Activated CD4-positive, alpha-beta T cell treated with anti-CD3 and anti-CD28 coated beads for 36 hours (primary cell): ENCODE data around the gene MACROD2. TPM values are rescaled to one million over a fixed set of nuclear protein-coding genes. Genes with fewer than 3 reads are reported as not detected.

Experiments used
- ATAC-seq: fragments of 200-7000 bp; cut with Tn5 transposase; one replicate; pipeline ENCODE4 v1.10.0; 2021; ENCODE audit warnings: mild to moderate bottlenecking, moderate library complexity
- CTCF ChIA-PET: fragments of 350-600 bp; sonication (Branson Sonifier 250); formaldehyde crosslinking; loops from one replicate; lab custom pipeline; 2021; ENCODE audit warnings: antibody characterized with exemption; lab: Charles Lee
- POLR2A ChIA-PET: fragments of 350-600 bp; sonication (Branson Sonifier 250); formaldehyde crosslinking; loops from one replicate; lab custom pipeline; 2021; ENCODE audit warnings: antibody characterized with exemption, inconsistent platforms; lab: Charles Lee
- DNase-seq: peaks from one replicate; pipeline ENCODE4 v3.0.0-alpha.2; 2020
- H3K27ac Mint-ChIP-seq: one replicate; pipeline ENCODE4 v1.8.0; 2021; ENCODE audit warnings: mixed read lengths
- H3K27me3 Mint-ChIP-seq: one replicate; pipeline ENCODE4 v1.8.0; 2021; ENCODE audit warnings: mixed read lengths
- H3K36me3 Mint-ChIP-seq: one replicate; pipeline ENCODE4 v1.8.0; 2021; ENCODE audit warnings: low read depth, mixed read lengths
- H3K4me1 Mint-ChIP-seq: one replicate; pipeline ENCODE4 v1.8.0; 2021; ENCODE audit warnings: mixed read lengths
- H3K4me3 Mint-ChIP-seq: one replicate; pipeline ENCODE4 v1.8.0; 2021; ENCODE audit warnings: mild to moderate bottlenecking, moderate library complexity, mixed read lengths
- H3K9me3 Mint-ChIP-seq: one replicate; pipeline ENCODE4 v1.8.0; 2021; ENCODE audit warnings: low read depth, mixed read lengths
- intact Hi-C, 2 experiments: fragments of 100-400 bp; cut with DNase I in 1 of 2; cut with micrococcal nuclease in 1 of 2; formaldehyde crosslinking; loops; one replicate each; pipeline versions ENCODE4 v1.14.2 to v1.15.1; 2022 to 2024; cut with DNase I, micrococcal nuclease
- total RNA-seq, 2 experiments: library from RNA; stranded (reverse); gene quantifications; one replicate each; pipeline ENCODE4 v1.2.3, GENCODE V29; 2021

MACROD2 gene
- total RNA-seq, 2 experiments from 2014 or later: not detected

DNA sequence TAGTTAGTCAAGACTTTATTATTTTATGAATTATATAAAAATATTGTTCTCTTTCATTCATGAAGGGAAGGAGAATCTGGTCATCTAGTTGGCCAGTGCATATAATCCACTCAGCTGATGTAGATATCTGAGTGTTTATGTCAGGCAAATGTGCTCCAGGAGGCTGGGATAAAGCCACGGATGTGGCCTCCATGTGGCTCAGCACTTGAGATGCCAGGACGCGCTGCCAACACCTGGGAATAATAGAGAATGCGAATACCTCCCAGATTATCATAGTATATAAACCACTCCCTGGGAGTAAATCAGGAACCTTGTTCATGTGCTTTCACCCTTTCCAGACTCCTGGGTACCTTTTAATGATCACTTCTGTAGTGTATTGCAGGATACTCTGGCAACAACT, 1571.9 kb downstream of the MACROD2 start:
- ATAC-seq (no peak), DNase-seq (no peak)
- ChIA-PET POLR2A (no interaction called here), CTCF (no interaction called here)
- intact Hi-C loops: no loop called here
- Mint-ChIP-seq H3K27me3 (no peaks in the 10 kb centered on the region), H3K36me3 (no peaks in the 10 kb centered on the region), H3K4me3 (no peak overlapping the region), H3K9me3 (no peaks in the 10 kb centered on the region), H3K27ac (no peak overlapping the region), H3K4me1 (no peaks in the 10 kb centered on the region)

DNA sequence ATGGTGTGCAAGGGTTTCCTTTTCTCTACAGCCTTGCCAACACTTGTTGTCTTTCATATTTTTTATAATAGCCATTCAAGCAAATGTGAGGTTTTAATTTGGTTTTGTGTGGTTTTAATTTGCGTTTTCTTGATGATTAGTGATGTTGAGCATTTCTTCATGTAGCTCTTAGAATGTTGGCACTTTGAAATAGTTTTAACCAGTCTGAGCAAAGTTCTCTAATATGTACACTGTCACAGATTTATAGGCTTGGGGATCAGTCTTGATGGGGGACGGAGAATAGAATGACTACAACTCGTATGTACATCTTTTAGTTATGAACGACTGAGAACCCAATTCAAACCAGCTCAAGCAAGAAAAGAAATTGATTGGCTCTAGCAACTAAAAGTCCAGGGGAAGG, 1574.8 kb downstream of the MACROD2 start:
- Mint-ChIP-seq H3K27me3 (no peaks in the 10 kb centered on the region), H3K9me3 (no peaks in the 10 kb centered on the region), H3K4me3 (no peak overlapping the region), H3K27ac (no peak overlapping the region), H3K4me1 (no peaks in the 10 kb centered on the region), H3K36me3 (no peaks in the 10 kb centered on the region)
- no peak for DNase-seq
- no peak for ATAC-seq
- intact Hi-C loops: no loop called here
- POLR2A ChIA-PET: no interaction called here
- CTCF ChIA-PET: no interaction called here

DNA sequence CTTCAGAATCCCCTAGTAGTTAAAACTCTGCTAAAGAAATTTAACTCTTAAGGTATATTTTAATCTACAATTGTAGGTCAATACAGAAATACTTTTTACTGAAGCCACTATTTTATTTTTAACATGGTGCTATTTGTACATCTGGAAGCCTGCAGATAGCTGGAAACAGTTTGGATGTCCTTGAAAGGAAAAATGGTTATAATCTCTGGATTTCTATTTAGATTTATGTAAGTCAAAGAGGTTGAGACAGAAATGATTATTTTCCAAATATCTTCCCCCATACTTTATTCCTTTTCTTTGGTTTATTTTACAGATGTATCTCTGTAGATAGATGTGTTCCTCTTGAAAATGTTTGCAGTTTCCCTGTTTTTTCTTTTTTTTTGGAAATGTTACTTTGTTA, 1575.7 kb downstream of the MACROD2 start:
- Mint-ChIP-seq H3K9me3 (no peaks in the 10 kb centered on the region), H3K36me3 (no peaks in the 10 kb centered on the region), H3K27ac (no peak overlapping the region), H3K27me3 (no peaks in the 10 kb centered on the region), H3K4me1 (no peaks in the 10 kb centered on the region), H3K4me3 (no peak overlapping the region)
- ChIA-PET CTCF (no interaction called here), POLR2A (no interaction called here)
- ATAC-seq (no peak), DNase-seq (no peak)
- intact Hi-C loops: no loop called here

DNA sequence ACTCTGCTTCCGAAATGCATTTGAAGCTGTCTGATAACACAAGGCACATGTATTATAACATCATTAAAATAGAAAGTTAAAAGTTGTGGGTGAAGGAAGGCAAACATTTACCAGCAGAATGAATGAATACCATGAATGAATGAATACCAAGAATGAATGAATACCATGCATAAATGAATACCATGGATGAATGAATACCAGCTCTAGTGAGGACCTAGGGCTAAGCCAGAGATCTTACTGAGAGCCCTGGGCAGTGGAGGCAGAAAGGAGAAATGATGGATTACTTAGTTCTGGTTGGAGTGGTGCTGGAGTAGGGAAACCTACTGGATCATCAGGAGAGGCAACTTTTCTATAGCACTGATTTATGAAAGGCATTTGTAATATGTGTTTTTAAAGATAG, 1579.9 kb downstream of the MACROD2 start:
- Mint-ChIP-seq H3K4me3 (no peak overlapping the region), H3K27me3 (no peaks in the 10 kb centered on the region), H3K36me3 (no peaks in the 10 kb centered on the region), H3K9me3 (no peaks in the 10 kb centered on the region), H3K27ac (no peak overlapping the region), H3K4me1 (no peaks in the 10 kb centered on the region)
- ChIA-PET POLR2A (no interaction called here), CTCF (no interaction called here)
- intact Hi-C loops: no loop called here
- DNase-seq (no peak), ATAC-seq (no peak)

DNA sequence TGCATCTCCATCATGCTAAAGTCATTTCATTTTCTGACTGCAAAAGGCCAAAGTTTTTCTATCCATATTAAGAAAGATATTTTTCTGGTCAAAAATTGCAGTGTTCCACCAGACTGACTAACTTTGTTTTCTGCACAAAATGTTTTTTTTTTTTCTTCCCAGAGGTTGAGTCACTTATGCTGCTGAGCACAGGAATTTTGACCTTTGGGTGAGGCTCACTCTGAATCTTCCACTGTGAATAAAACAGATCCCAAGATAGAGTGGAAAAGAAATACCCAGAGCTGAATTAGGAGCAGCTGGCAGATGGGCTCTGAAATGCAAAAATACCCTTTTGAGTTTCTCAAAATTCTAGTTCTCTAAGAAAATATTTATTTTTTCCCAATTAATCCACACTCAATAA, 1581.1 kb downstream of the MACROD2 start:
- ATAC-seq: no peak
- POLR2A ChIA-PET: no interaction called here
- H3K36me3 Mint-ChIP-seq: no peaks in the 10 kb centered on the region
- intact Hi-C loops: no loop called here
- no peak overlapping the region for H3K4me3 Mint-ChIP-seq
- no peak for DNase-seq
- no peaks in the 10 kb centered on the region for H3K9me3 Mint-ChIP-seq
- H3K4me1 Mint-ChIP-seq: no peaks in the 10 kb centered on the region
- no peak overlapping the region for H3K27ac Mint-ChIP-seq
- CTCF ChIA-PET: interaction anchor here (0.6 kb wide), 2 partner anchors 113 to 171 kb away, joined by 3 to 4 read pairs; no protein-coding TSS in a partner anchor
- H3K27me3 Mint-ChIP-seq: no peaks in the 10 kb centered on the region

DNA sequence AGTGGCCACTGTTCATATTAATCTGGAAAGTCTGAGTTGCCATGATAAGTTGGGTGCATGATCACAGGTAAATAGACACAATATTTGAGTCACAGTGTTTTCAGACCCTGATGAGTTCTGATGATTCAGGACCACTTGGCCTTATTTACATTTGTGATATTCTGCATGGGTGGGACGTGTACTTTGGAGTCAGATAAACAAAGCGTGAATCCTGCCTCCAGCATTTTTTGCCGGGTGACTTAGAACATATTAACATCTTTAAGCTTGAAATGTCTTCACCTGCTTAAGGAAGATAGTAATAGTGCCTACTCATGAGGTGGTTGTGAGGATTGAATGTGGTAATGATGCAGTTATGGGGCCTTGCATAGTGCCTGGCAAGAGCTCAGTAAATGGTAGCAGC, 1582.8 kb downstream of the MACROD2 start:
- intact Hi-C loops: no loop called here
- CTCF ChIA-PET: no interaction called here
- POLR2A ChIA-PET: no interaction called here
- no peak overlapping the region for H3K4me3 Mint-ChIP-seq
- ATAC-seq (no peak), DNase-seq (no peak)
- H3K9me3 Mint-ChIP-seq: no peaks in the 10 kb centered on the region
- no peaks in the 10 kb centered on the region for H3K36me3 Mint-ChIP-seq
- H3K27me3 Mint-ChIP-seq: no peaks in the 10 kb centered on the region
- no peak overlapping the region for H3K27ac Mint-ChIP-seq
- H3K4me1 Mint-ChIP-seq: no peaks in the 10 kb centered on the region

DNA sequence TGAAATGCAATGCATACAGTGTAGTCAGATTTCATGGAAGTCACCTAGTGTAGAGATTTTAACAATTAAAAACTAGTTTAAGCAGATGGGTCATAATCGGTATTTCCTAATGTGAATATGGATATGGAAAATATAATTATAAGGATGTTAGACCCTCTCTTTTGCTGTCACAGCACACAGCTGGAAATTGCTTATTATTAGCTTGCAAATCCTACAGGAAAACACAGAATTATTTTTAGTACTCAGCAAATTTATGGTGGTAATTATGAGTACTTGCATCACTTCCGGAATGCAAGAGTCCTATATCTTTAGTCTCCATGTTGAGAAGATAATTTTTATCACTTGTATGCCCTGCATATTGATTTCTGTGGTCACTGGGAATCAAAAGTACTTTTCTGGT, 1584.4 kb downstream of the MACROD2 start:
- POLR2A ChIA-PET: no interaction called here
- DNase-seq (no peak), ATAC-seq (no peak)
- Mint-ChIP-seq H3K27me3 (no peaks in the 10 kb centered on the region), H3K9me3 (no peaks in the 10 kb centered on the region), H3K4me3 (no peak overlapping the region), H3K36me3 (no peaks in the 10 kb centered on the region), H3K27ac (no peak overlapping the region), H3K4me1 (no peaks in the 10 kb centered on the region)
- intact Hi-C loops: no loop called here
- CTCF ChIA-PET: no interaction called here

DNA sequence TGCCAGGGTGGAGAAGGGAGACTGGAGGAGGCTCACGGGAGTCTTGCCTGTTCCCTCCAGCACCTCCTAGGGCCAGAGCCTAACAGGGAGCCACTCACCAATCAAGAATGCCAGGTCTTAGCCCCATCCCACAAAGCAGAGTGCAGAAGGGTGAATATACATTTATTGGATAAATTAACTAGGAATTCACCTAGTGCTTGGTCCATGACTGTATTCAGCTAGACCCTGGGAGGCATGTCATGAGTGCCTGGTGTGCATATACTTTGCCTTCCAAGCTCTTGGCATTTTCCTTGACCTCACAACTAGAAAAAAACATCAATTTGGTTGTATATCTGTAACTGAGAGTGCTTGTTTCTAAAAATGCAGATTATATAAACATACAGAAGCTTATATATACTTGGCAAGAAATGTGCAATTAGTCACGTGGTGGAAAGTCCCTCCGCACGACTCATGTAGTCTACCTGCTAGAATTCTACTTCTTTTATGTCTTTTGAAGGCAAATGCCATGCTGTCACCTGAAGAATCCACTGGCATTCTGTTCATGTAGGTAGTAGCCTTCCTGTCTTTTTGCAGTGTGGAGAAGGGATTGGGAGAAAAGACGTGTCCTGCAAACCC, 1586.9 kb downstream of the MACROD2 start:
- Mint-ChIP-seq H3K9me3 (peaks cover 5% of the 10 kb centered on the region), H3K27me3 (no peaks in the 10 kb centered on the region), H3K27ac (no peak overlapping the region), H3K4me1 (no peaks in the 10 kb centered on the region), H3K36me3 (no peaks in the 10 kb centered on the region), H3K4me3 (no peak overlapping the region)
- DNase-seq: peak; percentile 8
- ATAC-seq: no peak
- intact Hi-C loops: no loop called here
- ChIA-PET CTCF (interaction anchor here (0.7 kb wide), 1 partner anchor 129 kb away, joined by 3 read pairs; no protein-coding TSS in a partner anchor), POLR2A (no interaction called here)

DNA sequence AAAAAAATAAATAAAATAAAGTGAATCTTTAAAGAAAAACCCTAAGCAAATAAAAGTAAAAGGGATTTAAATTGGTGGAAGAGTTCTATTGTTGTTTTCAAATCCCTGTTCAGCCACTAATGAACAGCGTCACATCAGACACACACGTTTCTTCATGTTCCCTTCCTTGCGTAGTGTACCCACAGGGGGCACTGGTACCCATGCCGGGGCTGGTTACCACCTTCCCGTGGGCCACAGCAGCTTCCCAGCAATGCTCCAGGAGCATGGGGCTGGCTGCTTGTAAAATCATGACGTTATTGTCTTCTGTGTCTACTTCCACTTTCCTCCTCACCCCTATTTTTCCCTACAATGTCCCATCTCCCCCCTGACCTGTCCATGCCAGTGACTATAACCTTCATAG, 1589.2 kb downstream of the MACROD2 start:
- DNase-seq (no peak), ATAC-seq (no peak)
- peaks cover 5% of the 10 kb centered on the region for H3K9me3 Mint-ChIP-seq
- POLR2A ChIA-PET: no interaction called here
- CTCF ChIA-PET: no interaction called here
- intact Hi-C loops: no loop called here
- H3K4me3 Mint-ChIP-seq: no peak overlapping the region
- no peak overlapping the region for H3K27ac Mint-ChIP-seq
- no peaks in the 10 kb centered on the region for H3K4me1 Mint-ChIP-seq
- H3K27me3 Mint-ChIP-seq: no peaks in the 10 kb centered on the region
- H3K36me3 Mint-ChIP-seq: no peaks in the 10 kb centered on the region

DNA sequence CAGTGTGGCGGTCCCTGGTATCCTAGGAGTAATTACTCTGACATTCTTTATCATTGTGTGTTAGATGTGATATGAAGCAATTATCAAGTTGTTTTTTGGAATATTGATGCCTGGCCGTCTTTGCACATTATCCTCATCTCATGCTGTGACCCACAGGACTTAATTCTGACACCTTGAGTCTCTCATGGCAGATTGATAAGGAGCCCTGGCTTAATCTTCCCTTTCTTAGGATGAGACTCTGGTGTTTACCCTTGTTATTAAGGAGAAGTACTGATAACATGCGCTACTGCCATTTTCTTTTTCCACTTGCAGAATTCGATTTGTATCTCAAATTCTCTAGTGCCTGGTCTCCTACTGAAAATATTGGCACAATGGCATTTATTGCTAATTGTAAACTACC, 1597.8 kb downstream of the MACROD2 start:
- intact Hi-C loops: no loop called here
- DNase-seq (no peak), ATAC-seq (no peak)
- no peaks in the 10 kb centered on the region for H3K36me3 Mint-ChIP-seq
- no peaks in the 10 kb centered on the region for H3K9me3 Mint-ChIP-seq
- no peak overlapping the region for H3K27ac Mint-ChIP-seq
- ChIA-PET POLR2A (no interaction called here), CTCF (no interaction called here)
- no peaks in the 10 kb centered on the region for H3K27me3 Mint-ChIP-seq
- H3K4me1 Mint-ChIP-seq: no peaks in the 10 kb centered on the region
- H3K4me3 Mint-ChIP-seq: no peak overlapping the region

DNA sequence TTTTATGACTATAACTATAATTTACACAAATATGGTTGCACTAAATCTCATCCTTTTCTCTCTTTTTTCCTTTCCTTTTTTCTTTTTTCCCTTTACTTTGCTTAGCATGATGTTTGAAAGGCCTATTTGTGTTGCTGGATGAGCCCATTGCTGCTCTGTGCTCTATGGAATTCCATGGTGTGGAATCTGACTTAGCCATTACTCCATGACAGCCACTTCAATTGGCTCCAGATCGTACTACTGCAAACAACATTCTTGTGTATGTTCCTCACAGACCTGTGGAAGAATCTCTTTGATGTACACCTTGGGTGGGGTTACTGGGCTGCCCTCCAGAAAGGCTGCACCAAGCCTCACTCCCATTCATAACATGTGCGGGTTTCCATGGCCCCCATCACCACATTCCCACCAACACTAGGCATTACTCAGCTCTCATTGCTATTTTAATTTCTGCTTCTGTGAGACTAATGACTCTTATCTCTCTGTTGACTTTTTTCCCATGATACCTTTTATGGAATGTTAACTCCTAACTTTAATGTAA, 1598.9 kb downstream of the MACROD2 start:
- DNase-seq (no peak), ATAC-seq (no peak)
- Mint-ChIP-seq H3K4me3 (no peak overlapping the region), H3K27me3 (no peaks in the 10 kb centered on the region), H3K4me1 (no peaks in the 10 kb centered on the region), H3K36me3 (no peaks in the 10 kb centered on the region), H3K27ac (no peak overlapping the region), H3K9me3 (no peaks in the 10 kb centered on the region)
- intact Hi-C loops: no loop called here
- POLR2A ChIA-PET: no interaction called here
- CTCF ChIA-PET: no interaction called here

DNA sequence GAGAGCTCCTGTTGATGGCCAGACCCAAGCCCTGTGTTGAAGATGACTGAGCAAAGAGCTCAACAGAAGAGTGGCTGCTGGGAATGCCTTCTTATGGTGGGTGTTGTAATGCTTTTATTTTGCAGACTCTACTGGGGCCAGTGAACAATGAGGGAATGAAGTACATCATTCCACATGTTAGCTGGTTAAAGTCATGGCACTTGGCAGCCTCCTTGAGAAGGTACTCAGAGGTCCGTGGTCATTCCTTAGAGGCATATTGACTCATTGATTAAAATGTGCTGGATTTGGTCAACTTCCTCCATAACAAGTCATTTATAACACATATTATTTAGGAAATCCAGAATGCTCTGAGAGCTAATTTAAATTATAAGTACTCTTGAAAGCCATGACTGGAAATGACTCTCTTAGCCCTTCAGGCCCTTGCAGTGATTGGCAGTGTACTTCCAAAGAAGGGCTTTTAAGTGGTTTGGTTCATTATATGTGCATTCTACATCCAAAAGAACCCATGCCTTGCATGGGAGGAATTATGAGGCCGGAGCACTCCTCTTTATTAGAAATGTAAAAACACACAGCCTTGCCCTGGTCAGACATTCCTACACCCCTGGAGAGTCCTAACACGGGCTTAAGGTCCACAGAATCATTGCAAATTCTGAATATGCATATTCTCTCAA, 1601.0 kb downstream of the MACROD2 start:
- Mint-ChIP-seq H3K36me3 (no peaks in the 10 kb centered on the region), H3K9me3 (no peaks in the 10 kb centered on the region), H3K4me1 (no peaks in the 10 kb centered on the region), H3K4me3 (no peak overlapping the region), H3K27ac (no peak overlapping the region), H3K27me3 (no peaks in the 10 kb centered on the region)
- ATAC-seq: no peak
- intact Hi-C loops: no loop called here
- no peak for DNase-seq
- POLR2A ChIA-PET: no interaction called here
- CTCF ChIA-PET: interaction anchor here (0.7 kb wide), 1 partner anchor 803 kb away, joined by 3 read pairs; no protein-coding TSS in a partner anchor
